Upper lobe of left lung (tissue), 6 donors: ENCODE data around the gene TNRC6B. TPM values are rescaled to one million over a fixed set of nuclear protein-coding genes. Genes with fewer than 3 reads are reported as not detected.
A peak's percentile ranks its signal among the peaks of the same experiment; 100 is the strongest.

Experiments used
- ATAC-seq, 2 donors: fragments of 200-7000 bp; cut with Tn5 transposase; one replicate each; pipeline ENCODE4 v1.9.1; 2022; ENCODE audit warnings: mild to moderate bottlenecking in 2 of 2, moderate library complexity in 2 of 2; ENCODE audit not compliant: low FRiP score in 2 of 2
- DNase-seq, 2 donors: peaks; one replicate each; pipeline ENCODE4 v3.0.0-alpha.2; 2019 to 2020
- H3K27ac ChIP-seq, 4 donors: fragments of 200-600 bp; sonication (generic); one replicate each; pipeline ENCODE4 v1.5.1; 2016 to 2019
- H3K27me3 ChIP-seq, 4 donors: fragments of 200-600 bp; sonication (generic); one replicate each; pipeline ENCODE4 v1.5.1; 2017 to 2019
- H3K36me3 ChIP-seq, 4 donors: fragments of 200-600 bp; sonication (generic); one replicate each; pipeline ENCODE4 v1.5.1; 2016 to 2019
- H3K4me1 ChIP-seq, 4 donors: fragments of 200-600 bp; sonication (generic); one replicate each; pipeline ENCODE4 v1.5.1; 2018 to 2019
- H3K4me3 ChIP-seq, 4 donors: fragments of 200-600 bp; sonication (generic); one replicate each; pipeline ENCODE4 v1.5.1; 2017 to 2019; ENCODE audit warnings: mild to moderate bottlenecking in 2 of 4, moderate library complexity in 1 of 4
- H3K9me3 ChIP-seq, 4 donors: fragments of 200-600 bp; sonication (generic); one replicate each; pipeline ENCODE4 v1.5.1; 2018 to 2019
- CTCF ChIP-seq, 6 experiments: fragments of 450-650 bp in 4 of 6; fragments of 200-600 bp in 2 of 6; sonication (generic) in 2 of 6; IDR thresholded peaks; one replicate each; pipeline ENCODE4 v1.5.1; 2016 to 2019; ENCODE audit warnings: antibody characterized with exemption in 6 of 6
- EP300 ChIP-seq, 4 donors: sonication (generic); formaldehyde crosslinking; IDR thresholded peaks; one replicate each; pipeline ENCODE4 v1.5.1; 2017; ENCODE audit warnings: antibody characterized with exemption in 4 of 4, control low read depth in 2 of 4
- POLR2A ChIP-seq, 4 donors: fragments of 450-650 bp; IDR thresholded peaks; one replicate each; pipeline ENCODE4 v1.5.1; 2016 to 2017; ENCODE audit warnings: antibody characterized with exemption in 4 of 4, mild to moderate bottlenecking in 2 of 4
- POLR2AphosphoS5 ChIP-seq, 2 donors: sonication (generic); formaldehyde crosslinking; IDR thresholded peaks; one replicate each; pipeline ENCODE4 v1.5.1; 2017; ENCODE audit warnings: antibody characterized with exemption in 2 of 2
- WGBS, 2 donors: methylation state at CpG; one replicate each; pipeline ENCODE4 v1.1.5; 2017 to 2018; 5-methylcytosine and 5-hydroxymethylcytosine counted together
- total RNA-seq, 6 donors: library from RNA; depleted of rRNA in 4 of 6; stranded (reverse); fragments of >200 nt in 4 of 6; gene quantifications; one replicate each; pipeline versions ENCODE4 v1.1.0 to v1.2.1, GENCODE V29; 2016 to 2021
- donor health status: DM: no; HTN: no; CAD: no; lungs with moderate emphysema.
- donor health status: DM: no; HTN: yes; CAD: no; lungs with severe emphysema.

TNRC6B gene
- total RNA-seq, 6 donors from 2014 or later = 18.1 to 106 (median 60.3) TPM

- no peak overlapping the region for H3K27ac ChIP-seq
Measured at GRCh38 chr22:40240686-40241085, 63.0 kb downstream of the TNRC6B start.

GRCh38 chr22:40241200-40241763 is 63.6 kb downstream of the TNRC6B start:
- Histone ChIP-seq H3K9me3 (no peaks in the 10 kb centered on the region), H3K4me1 (peaks cover 39 to 61% (median 42%) of the 10 kb centered on the region in 4 donors), H3K36me3 (no peaks in the 10 kb centered on the region), H3K27me3 (no peaks in the 10 kb centered on the region), H3K4me3 (no peak overlapping the region), H3K27ac (no peak overlapping the region)
- ATAC-seq = no peak
- TF ChIP-seq CTCF (IDR thresholded peaks at IDR 0.05) (no peak), POLR2A (IDR thresholded peaks at IDR 0.05) (no peak), EP300 (IDR thresholded peaks at IDR 0.05) (no peak), POLR2AphosphoS5 (IDR thresholded peaks at IDR 0.05) (no peak)
- DNase-seq = no peak
- WGBS, 2 donors = 83 to 87% methylated on average over 3 of the region's 3 CpGs

More at GRCh38 chr22:40240686-40241085, 63.0 kb downstream of the TNRC6B start:
- Histone ChIP-seq H3K27me3 (no peaks in the 10 kb centered on the region), H3K4me1 (peaks cover 42 to 67% (median 46%) of the 10 kb centered on the region in 4 donors), H3K9me3 (no peaks in the 10 kb centered on the region), H3K36me3 (no peaks in the 10 kb centered on the region), H3K4me3 (no peak overlapping the region)
- DNase-seq (no peak), ATAC-seq (no peak)
- TF ChIP-seq POLR2AphosphoS5 (IDR thresholded peaks at IDR 0.05) (no peak), POLR2A (IDR thresholded peaks at IDR 0.05) (no peak), EP300 (IDR thresholded peaks at IDR 0.05) (no peak), CTCF (IDR thresholded peaks at IDR 0.05) (no peak)

GRCh38 chr22:40243891-40244290 is 66.2 kb downstream of the TNRC6B start:
- WGBS, 2 donors = 74 to 80% methylated on average over 2 of the region's 2 CpGs
- DNase-seq (no peak), ATAC-seq (no peak)
- Histone ChIP-seq H3K9me3 (no peaks in the 10 kb centered on the region), H3K4me1 (peaks cover 27 to 40% (median 28%) of the 10 kb centered on the region in 4 donors), H3K27ac (no peak overlapping the region), H3K4me3 (no peak overlapping the region), H3K36me3 (peaks cover 0 to 11% (median 6%) of the 10 kb centered on the region in 4 donors), H3K27me3 (no peaks in the 10 kb centered on the region)
- TF ChIP-seq EP300 (IDR thresholded peaks at IDR 0.05) (no peak), POLR2AphosphoS5 (IDR thresholded peaks at IDR 0.05) (no peak), POLR2A (IDR thresholded peaks at IDR 0.05) (no peak), CTCF (IDR thresholded peaks at IDR 0.05) (no peak)

GRCh38 chr22:40244586-40244985 is 66.9 kb downstream of the TNRC6B start:
- TF ChIP-seq CTCF (IDR thresholded peaks at IDR 0.05) (no peak), POLR2AphosphoS5 (IDR thresholded peaks at IDR 0.05) (no peak), EP300 (IDR thresholded peaks at IDR 0.05) (no peak), POLR2A (IDR thresholded peaks at IDR 0.05) (no peak)
- ATAC-seq (no peak), DNase-seq (no peak)
- Histone ChIP-seq H3K9me3 (no peaks in the 10 kb centered on the region), H3K4me3 (no peak overlapping the region), H3K27ac (no peak overlapping the region), H3K36me3 (peaks cover 0 to 11% (median 6%) of the 10 kb centered on the region in 4 donors), H3K4me1 (peaks cover 21 to 34% (median 21%) of the 10 kb centered on the region in 4 donors), H3K27me3 (no peaks in the 10 kb centered on the region)
- WGBS, 2 donors = 88 to 90% methylated on average over 3 of the region's 3 CpGs

- Histone ChIP-seq H3K9me3 (no peaks in the 10 kb centered on the region), H3K4me3 (no peak overlapping the region), H3K4me1 (peaks cover 9 to 18% (median 11%) of the 10 kb centered on the region in 4 donors), H3K27ac (no peak overlapping the region), H3K36me3 (peaks cover 0 to 11% (median 6%) of the 10 kb centered on the region in 4 donors), H3K27me3 (no peaks in the 10 kb centered on the region)
- WGBS, 2 donors = 78 to 82% methylated on average over 6 of the region's 6 CpGs
- peak in 1 of 2 donors; percentile 49 for DNase-seq
- ATAC-seq = no peak
- TF ChIP-seq CTCF (IDR thresholded peaks at IDR 0.05) (no peak), POLR2AphosphoS5 (IDR thresholded peaks at IDR 0.05) (no peak), EP300 (IDR thresholded peaks at IDR 0.05) (no peak), POLR2A (IDR thresholded peaks at IDR 0.05) (no peak)
Measured at GRCh38 chr22:40247976-40248375, 70.3 kb downstream of the TNRC6B start.
